Ammon's horn (tissue), 1 donor: ENCODE measurements around the gene KIAA1755.

Source experiments
- DNase-seq: peaks from one replicate; pipeline ENCODE4 v3.0.0-alpha.2; 2016; ENCODE audit warnings: low spot score

KIAA1755 gene

DNA sequence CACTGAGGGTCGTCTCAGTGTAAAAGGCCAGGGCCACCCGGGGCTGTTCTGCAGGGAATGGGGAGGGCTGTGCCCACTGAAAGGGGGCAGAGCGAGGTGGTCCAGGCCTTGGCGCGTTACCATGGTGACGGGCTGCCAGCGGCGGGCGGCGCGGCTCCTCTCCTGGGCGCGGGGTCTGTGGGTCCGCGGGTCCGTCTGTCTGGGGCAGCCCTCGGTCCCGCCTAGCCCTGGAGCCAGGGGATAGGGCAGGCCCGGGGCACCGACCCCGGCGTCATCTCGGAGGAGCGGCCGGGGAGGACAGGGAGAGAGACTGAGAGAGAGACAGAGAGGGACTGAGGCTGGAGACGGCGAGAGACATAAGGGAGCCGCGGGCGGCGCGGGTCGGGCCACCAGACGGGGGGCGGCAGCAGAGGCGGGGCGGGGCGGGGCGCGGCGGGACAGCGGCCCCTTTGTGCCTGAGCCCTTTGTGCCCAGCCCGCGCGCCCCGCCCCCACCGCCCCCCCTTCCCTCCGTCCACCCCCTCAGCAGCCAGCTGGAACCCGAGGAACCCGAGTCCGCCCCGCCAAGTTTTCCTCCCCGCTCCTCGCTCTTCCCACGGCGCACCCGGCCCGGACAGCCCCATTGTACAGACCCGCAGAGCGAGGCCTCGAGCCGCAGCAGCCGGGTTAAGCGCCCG is at the start of gene KIAA1755:
Gene KIAA1755 (minus strand): TSS at position 358 of the 676 bp plus-strand sequence. CDS start 235 bp downstream, at position 123.
- DNase-seq: peak; percentile 84

DNA sequence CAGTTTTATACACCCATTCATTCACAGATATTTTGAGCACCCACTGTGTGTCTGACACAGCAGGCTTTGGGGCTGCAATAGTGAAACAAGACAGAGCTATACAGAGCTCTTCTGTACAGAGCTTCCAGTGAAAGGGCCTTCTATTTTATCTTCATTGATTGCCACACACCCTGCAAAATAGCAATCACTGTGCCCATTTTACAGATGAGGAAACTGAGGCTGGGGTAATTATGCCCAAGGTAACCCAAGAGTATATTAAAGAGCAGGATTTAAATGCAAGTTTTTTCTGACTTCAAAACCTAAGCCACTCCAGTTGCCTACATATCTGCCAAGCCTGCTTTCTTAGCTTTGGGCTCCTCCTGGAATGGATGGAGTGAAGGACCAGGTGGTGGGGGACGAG is 47.9 kb upstream of the KIAA1755 start:
- DNase-seq: no peak

DNA sequence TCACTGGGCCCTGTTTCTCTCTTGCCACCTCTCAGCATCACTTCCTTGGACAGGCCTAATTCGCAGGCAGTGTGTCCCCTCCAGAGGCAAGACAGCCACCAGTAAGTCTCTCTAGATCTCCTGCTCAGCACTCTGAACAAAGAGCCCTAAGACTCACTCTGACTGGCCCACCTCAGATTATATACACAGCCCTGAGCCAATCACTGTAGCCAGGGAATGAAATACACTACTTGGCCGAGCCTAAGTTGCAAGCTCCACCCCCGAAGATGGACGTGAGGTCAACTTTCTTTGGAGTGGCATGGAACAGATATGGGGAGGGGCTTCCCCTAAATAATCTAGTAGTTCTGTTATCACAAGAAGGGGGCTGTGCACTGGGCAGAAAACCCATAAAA is 47.5 kb upstream of the KIAA1755 start:
- DNase-seq: no peak

DNA sequence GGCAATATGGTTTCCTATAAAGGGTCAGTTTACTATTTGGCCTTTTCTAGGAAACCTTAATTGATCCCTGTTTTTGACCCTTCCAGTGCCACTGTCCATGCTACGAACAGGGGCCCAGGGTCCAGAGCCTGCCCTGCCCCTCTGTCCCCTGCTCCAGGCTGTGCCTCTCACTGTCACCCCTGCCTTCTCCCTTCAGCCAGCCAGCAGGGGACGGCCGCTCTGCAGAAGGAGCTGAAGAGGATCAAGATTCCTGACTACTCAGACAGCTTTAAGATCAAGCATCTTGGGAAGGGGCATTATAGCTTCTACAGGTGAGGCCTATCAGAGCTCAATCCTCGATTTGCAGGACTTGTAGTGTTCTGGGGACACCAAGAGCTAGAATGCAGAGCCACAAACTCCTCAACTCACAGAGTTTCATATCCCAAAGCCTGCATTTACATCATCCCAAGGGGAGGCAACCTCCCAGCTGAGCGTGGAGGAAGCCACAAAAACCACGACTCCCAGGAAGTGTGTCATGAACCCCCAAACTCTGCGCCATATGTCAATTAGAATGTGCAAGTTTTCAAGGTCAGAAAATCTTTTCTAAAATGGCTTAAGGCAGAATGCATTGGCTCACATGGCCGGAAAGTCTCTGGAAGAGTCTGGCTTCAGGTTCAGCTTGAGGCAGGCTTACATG is 47.0 kb upstream of the KIAA1755 start:
- DNase-seq: no peak

DNA sequence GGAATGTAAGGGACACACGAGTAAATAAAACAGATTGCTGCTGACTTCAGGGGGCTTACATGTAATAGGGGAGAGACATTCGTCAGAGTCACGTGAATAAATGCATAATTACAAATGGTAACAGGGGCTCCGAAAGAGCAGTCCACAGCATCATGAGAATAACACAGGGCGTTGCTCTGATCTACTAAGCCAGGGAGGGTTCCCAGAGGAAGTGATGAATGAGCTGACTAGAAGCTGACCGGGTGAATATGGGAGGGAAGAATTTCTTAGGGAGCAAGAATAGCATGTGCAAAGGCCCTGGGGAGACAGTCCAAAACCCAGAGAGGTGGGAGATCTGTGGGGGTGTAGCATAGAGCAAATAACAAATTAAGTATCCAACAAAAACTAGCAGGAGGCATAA is 45.8 kb upstream of the KIAA1755 start:
- DNase-seq: no peak

GRCh38 chr20:38305541-38305940 is 45.0 kb upstream of the KIAA1755 start:
- no peak for DNase-seq

- DNase-seq: peak; percentile 35
Observed at GRCh38 chr20:38304845-38305447, 44.4 kb upstream of the KIAA1755 start.

GRCh38 chr20:38303908-38304379 is 43.4 kb upstream of the KIAA1755 start, which contains the start of gene BPI:
Gene BPI, plus strand, starts transcription at chr20:38304156. Its CDS starts 68 bp downstream, at chr20:38304224.
- DNase-seq: peak; percentile 45

- DNase-seq: no peak
Observed at GRCh38 chr20:38302786-38303185, 42.3 kb upstream of the KIAA1755 start.

DNA sequence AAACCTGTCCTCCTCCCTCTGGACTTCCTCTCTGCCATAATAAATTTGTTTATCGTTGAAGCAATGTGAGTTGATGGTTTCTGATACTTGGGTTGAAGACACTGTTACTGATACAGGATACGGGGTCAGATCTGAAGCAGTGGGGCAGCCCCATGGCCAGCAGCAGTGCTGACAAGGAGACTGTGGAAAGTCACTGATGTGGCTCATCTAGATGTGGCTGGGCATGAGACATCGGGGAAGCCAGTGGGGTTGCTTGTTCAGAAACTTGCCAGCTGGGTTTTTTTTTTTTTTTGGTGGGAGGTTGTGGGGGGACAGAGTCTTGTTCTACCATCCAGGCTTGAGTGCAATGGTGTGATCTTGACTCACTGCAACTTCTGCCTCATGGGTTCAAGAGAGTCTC is 40.8 kb upstream of the KIAA1755 start:
- DNase-seq: no peak

GRCh38 chr20:38300438-38300837 is 39.9 kb upstream of the KIAA1755 start:
- no peak for DNase-seq

GRCh38 chr20:38299963-38300362 is 39.4 kb upstream of the KIAA1755 start:
- DNase-seq: no peak

- peak; percentile 56 for DNase-seq
Observed at GRCh38 chr20:38298768-38299288, 38.3 kb upstream of the KIAA1755 start.

- no peak for DNase-seq
Observed at GRCh38 chr20:38297916-38298674, 37.6 kb upstream of the KIAA1755 start.

- no peak for DNase-seq
Observed at GRCh38 chr20:38296433-38296832, 35.9 kb upstream of the KIAA1755 start.

GRCh38 chr20:38295811-38296210 is 35.3 kb upstream of the KIAA1755 start:
- no peak for DNase-seq

DNA sequence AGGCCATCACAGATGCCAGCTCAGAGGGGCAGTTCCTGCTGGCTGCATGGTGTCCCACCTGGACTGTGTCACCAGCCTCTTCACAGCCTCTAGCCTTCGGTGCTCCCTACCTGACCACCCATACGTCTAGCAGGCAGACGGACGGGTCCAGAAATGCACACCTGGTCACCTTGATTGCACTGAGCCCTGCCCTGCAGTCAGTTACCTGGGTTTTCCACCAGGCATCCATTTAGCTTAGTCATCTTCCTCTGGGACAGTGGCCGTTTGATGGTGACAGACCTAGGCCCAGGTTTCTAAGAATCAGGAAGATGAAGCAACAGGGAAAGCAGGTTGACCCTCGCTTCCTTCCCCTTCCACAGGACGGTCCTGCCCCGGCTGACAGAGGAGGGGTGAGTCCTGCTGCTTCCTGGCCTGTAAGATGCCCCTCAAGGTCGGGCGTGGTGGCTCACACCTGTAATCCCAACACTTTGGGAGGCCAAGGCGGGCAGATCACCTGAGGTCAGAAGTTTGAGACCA is 33.6 kb upstream of the KIAA1755 start:
- no peak for DNase-seq

GRCh38 chr20:38293491-38294065 is 33.0 kb upstream of the KIAA1755 start:
- no peak for DNase-seq

DNA sequence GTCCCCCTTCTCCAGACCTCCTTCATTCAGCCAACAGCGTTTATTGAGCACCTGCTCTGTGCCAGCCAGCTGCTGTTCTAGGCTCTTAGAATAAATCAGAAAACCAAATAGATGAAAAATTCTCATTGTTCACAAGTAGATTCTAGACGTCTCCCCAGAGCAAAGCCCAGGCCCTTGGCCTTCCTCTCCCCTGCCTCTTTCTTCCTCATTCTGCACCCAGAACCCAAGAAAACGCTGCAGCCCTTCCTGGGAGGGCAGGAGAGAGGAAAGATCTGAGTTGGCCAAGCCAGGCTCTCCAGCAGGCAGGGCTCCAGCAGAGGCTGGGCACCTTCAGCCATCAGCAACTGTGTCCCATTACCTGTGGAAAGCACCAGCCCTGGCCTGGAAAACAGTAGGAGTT is 31.4 kb upstream of the KIAA1755 start:
- DNase-seq: no peak

GRCh38 chr20:38290829-38291814 is 30.6 kb upstream of the KIAA1755 start:
- peak; percentile 30 for DNase-seq
